ENCODE results near the gene CPM.

The CPM gene

DNA sequence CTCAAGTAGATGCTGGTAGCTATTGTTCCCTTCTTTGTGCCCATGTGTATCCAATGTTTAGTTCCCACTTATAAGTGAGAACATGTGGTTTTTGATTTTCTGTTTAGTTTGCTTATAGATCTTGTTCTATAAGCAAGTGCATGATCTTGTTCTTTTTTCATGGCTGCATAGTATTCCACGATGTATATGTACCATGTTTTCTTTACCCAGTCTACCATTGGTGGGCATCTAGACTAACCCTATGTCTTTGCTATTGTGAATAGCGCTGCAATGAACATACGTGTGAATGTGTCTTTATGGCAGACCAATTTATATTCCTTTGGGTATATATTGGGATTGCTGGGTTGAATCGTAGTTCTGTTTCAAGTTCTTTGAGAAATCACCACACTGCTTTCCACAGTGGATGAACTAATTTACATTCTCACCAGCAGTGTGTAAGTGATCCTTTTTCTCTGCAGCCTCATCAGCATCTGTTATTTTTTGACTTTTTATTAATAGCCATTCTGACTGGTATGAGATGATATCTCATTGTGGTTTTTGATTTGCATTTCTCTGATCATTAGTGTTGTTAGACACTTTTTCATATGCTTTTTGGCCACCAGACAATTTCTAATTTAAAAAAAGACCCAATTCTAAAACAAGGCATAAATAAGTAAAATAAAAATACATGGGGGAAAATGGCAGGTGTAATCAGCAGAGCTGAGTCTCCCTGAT lies 50.6 kb downstream of the CPM start:
- DNase-seq, result no peak
- H3K9me3 ChIP-seq (ENCODE audit: severe bottlenecking), result peaks cover 3% of the 10 kb centered on the region
- H3K36me3 ChIP-seq, result no peaks in the 10 kb centered on the region

DNA sequence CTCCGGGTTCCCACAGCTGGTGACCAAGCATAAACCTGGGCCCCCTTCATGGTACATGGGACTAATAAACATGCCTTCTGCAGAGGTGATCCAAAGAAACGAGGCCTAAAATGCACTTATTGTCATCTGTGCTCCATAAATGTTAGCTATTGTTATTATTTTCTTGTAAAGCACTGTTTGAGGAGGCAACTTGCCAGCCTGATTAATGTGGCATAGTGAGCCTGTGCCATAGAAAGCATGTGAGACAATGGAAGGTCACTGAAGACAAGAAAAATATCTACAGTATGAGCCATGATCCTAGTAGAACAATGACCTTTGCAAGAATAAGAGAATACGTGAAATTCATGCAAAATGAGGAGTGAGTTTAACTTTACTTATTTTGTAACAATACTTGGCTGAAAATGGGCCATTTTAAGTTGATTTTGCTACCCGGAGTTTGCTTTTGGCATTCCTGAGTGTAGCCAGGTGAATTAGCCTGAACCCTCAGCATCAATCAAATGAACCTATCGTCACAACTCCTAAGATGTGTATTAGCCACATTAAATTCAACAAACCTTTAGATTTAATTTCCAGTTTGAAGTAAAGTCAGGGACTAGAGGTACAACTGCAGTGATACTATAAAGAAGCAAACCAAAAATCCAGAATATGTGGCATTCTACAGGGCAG lies 52.2 kb downstream of the CPM start:
- Histone ChIP-seq H3K27me3 (ENCODE audit: insufficient read depth, low read depth, severe bottlenecking) (no peaks in the 10 kb centered on the region), H3K27ac (no peak overlapping the region), H3K4me3 (ENCODE audit: low read depth, low read length) (no peak overlapping the region), H3K9me3 (ENCODE audit: severe bottlenecking) (peaks cover 3% of the 10 kb centered on the region), H3K36me3 (no peaks in the 10 kb centered on the region)
- no peak for DNase-seq
- TF ChIP-seq, protein P1, sequence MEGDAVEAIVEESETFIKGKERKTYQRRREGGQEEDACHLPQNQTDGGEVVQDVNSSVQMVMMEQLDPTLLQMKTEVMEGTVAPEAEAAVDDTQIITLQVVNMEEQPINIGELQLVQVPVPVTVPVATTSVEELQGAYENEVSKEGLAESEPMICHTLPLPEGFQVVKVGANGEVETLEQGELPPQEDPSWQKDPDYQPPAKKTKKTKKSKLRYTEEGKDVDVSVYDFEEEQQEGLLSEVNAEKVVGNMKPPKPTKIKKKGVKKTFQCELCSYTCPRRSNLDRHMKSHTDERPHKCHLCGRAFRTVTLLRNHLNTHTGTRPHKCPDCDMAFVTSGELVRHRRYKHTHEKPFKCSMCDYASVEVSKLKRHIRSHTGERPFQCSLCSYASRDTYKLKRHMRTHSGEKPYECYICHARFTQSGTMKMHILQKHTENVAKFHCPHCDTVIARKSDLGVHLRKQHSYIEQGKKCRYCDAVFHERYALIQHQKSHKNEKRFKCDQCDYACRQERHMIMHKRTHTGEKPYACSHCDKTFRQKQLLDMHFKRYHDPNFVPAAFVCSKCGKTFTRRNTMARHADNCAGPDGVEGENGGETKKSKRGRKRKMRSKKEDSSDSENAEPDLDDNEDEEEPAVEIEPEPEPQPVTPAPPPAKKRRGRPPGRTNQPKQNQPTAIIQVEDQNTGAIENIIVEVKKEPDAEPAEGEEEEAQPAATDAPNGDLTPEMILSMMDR (IDR thresholded peaks at IDR 0.05; ENCODE audit: low read depth, low read length), result no peak

More for the DNA sequence above, 50.6 kb downstream of the CPM start:
- H3K27ac ChIP-seq, result no peak overlapping the region
- H3K4me3 ChIP-seq (ENCODE audit: low read depth, low read length), result no peak overlapping the region
- H3K27me3 ChIP-seq (ENCODE audit: insufficient read depth, low read depth, severe bottlenecking), result no peaks in the 10 kb centered on the region
- TF ChIP-seq, protein P1 (IDR thresholded peaks at IDR 0.05; ENCODE audit: low read depth, low read length), result no peak

DNA sequence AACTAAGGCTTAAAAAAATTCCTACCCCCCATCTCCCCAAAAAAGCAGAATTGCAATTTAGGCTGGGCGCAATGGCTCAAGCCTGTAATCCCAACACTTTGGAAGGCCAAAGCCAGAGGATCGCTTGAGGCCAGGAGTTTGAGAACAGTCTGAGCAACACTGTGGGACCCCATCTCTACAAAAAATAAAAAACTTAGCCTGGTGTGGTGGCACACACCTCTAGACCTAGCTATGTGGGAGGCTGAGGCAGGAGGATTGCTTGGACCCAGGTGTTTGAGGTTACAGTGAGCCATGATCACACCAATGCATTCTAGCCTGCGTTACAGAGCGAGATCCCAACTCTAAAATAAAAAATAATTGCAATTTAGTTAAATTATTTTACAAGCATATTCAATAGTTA lies 54.1 kb downstream of the CPM start:
- Histone ChIP-seq H3K27ac (no peak overlapping the region), H3K36me3 (no peaks in the 10 kb centered on the region), H3K4me3 (ENCODE audit: low read depth, low read length) (no peak overlapping the region), H3K9me3 (ENCODE audit: severe bottlenecking) (peaks cover 3% of the 10 kb centered on the region), H3K27me3 (ENCODE audit: insufficient read depth, low read depth, severe bottlenecking) (no peaks in the 10 kb centered on the region)
- TF ChIP-seq, protein P1 (IDR thresholded peaks at IDR 0.05; ENCODE audit: low read depth, low read length), result no peak
- no peak for DNase-seq

DNA sequence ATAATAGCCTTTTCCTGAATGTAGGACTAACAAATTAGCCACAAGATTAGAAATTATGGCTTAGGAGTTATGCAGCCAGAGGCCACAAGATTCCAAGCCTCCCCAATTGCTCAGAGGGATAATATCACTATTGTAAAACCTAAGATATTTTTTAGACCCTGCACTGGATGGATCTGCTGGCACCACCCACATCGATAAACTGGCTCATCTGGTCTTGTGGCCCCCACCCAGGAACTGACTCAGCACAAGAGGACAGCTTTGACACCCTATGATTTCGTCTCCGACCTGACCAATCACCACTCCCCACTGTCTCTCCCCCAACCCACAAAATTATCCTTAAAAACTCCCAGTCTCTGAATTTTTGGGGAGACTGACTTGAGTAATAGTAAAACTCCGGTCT lies 54.7 kb downstream of the CPM start:
- Histone ChIP-seq H3K9me3 (ENCODE audit: severe bottlenecking) (peaks cover 3% of the 10 kb centered on the region), H3K4me3 (ENCODE audit: low read depth, low read length) (no peak overlapping the region), H3K27me3 (ENCODE audit: insufficient read depth, low read depth, severe bottlenecking) (no peaks in the 10 kb centered on the region), H3K36me3 (no peaks in the 10 kb centered on the region), H3K27ac (no peak overlapping the region)
- no peak for DNase-seq
- TF ChIP-seq, protein P1 (IDR thresholded peaks at IDR 0.05; ENCODE audit: low read depth, low read length), result no peak

DNA sequence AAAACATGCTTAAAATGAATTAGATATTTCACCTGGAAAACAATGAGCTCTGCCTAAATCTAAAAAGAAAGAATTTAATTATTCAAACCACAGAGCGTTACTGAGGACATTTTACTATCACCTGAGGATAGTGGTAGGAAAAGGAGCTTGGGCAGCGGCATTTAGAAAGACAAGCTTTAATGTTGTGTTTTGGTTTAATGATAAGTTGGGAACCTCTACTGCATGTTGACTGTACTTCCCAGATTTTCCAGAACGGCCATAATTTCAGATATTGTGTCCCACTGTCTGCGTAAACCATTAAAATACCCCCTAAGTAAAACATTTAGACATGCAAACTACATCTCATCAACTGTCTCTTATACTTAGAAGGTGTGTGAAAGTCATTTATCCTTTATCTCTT lies 55.4 kb downstream of the CPM start:
- Histone ChIP-seq H3K4me3 (ENCODE audit: low read depth, low read length) (no peak overlapping the region), H3K27ac (no peak overlapping the region), H3K9me3 (ENCODE audit: severe bottlenecking) (peaks cover 3% of the 10 kb centered on the region), H3K36me3 (no peaks in the 10 kb centered on the region), H3K27me3 (ENCODE audit: insufficient read depth, low read depth, severe bottlenecking) (no peaks in the 10 kb centered on the region)
- TF ChIP-seq, protein P1 (IDR thresholded peaks at IDR 0.05; ENCODE audit: low read depth, low read length), result no peak
- DNase-seq, result no peak
